Neural progenitor cell (in vitro differentiated cells): ENCODE data around the gene NOPCHAP1. TPM values are rescaled to one million over a fixed set of nuclear protein-coding genes. Genes with fewer than 3 reads are reported as not detected.

ENCODE experiments used
- DNase-seq: peaks from one replicate; pipeline ENCODE4 v3.0.0-alpha.2; 2016; ENCODE audit warnings: low spot score
- H2AFZ ChIP-seq: fragments of 200-600 bp; sonication (generic); replicated peaks from 2 replicates; pipeline ENCODE4 v1.6.1; 2016; ENCODE audit warnings: antibody characterized with exemption
- H3F3A ChIP-seq: fragments of 200-600 bp; sonication (generic); 2 replicates; pipeline ENCODE4 v1.6.1; 2016; ENCODE audit warnings: antibody characterized with exemption, low read depth
- H3K27ac ChIP-seq: fragments of 200-600 bp; sonication (generic); 2 replicates; pipeline ENCODE4 v1.5.1; 2016; ENCODE audit warnings: mild to moderate bottlenecking
- H3K27me3 ChIP-seq: fragments of 200-600 bp; sonication (generic); 2 replicates; pipeline ENCODE4 v1.6.1; 2016; ENCODE audit warnings: mild to moderate bottlenecking, moderate library complexity
- H3K36me3 ChIP-seq: fragments of 200-600 bp; sonication (generic); 2 replicates; pipeline ENCODE4 v1.5.1; 2016
- H3K4me1 ChIP-seq: fragments of 200-600 bp; sonication (generic); 2 replicates; pipeline ENCODE4 v1.6.1; 2016; ENCODE audit warnings: mixed run types
- H3K4me2 ChIP-seq: fragments of 200-600 bp; sonication (generic); 2 replicates; pipeline ENCODE4 v1.6.1; 2016
- H3K4me3 ChIP-seq: fragments of 200-600 bp; sonication (generic); 2 replicates; pipeline ENCODE4 v1.5.1; 2016
- H3K79me2 ChIP-seq: fragments of 200-600 bp; sonication (generic); 2 replicates; pipeline ENCODE4 v1.6.1; 2016; ENCODE audit warnings: low read depth
- H3K9ac ChIP-seq: fragments of 200-600 bp; sonication (generic); 2 replicates; pipeline ENCODE4 v1.6.1; 2016
- H3K9me3 ChIP-seq: fragments of 200-600 bp; sonication (generic); 2 replicates; pipeline ENCODE4 v1.5.1; 2016; ENCODE audit warnings: low read depth
- H4K20me1 ChIP-seq: fragments of 200-600 bp; sonication (generic); 2 replicates; pipeline ENCODE4 v1.6.1; 2016; ENCODE audit warnings: low read depth
- H3K27ac Mint-ChIP-seq: 3 replicates; pipeline ENCODE4 v1.8.0; 2021; ENCODE audit warnings: mixed read lengths
- H3K27me3 Mint-ChIP-seq: 2 replicates; pipeline ENCODE4 v1.8.0; 2022; ENCODE audit warnings: low read depth, mild to moderate bottlenecking, inconsistent platforms, moderate library complexity, mixed read lengths; ENCODE audit not compliant: insufficient read depth
- H3K36me3 Mint-ChIP-seq: 3 replicates; pipeline ENCODE4 v1.8.0; 2021; ENCODE audit warnings: mixed read lengths
- H3K4me1 Mint-ChIP-seq: 3 replicates; pipeline ENCODE4 v1.8.0; 2021; ENCODE audit warnings: mixed read lengths
- H3K4me3 Mint-ChIP-seq: 3 replicates; pipeline ENCODE4 v1.8.0; 2021; ENCODE audit warnings: mild to moderate bottlenecking, moderate library complexity, mixed read lengths
- H3K9me3 Mint-ChIP-seq: 3 replicates; pipeline ENCODE4 v1.8.0; 2020; ENCODE audit warnings: mixed read lengths
- CTCF ChIP-seq: fragments of 200-600 bp; sonication (generic); IDR thresholded peaks from 2 replicates; pipeline ENCODE4 v1.5.1; 2017; ENCODE audit warnings: antibody characterized with exemption, mild to moderate bottlenecking
- EZH2 ChIP-seq: fragments of 200-600 bp; sonication (generic); IDR thresholded peaks from 2 replicates; pipeline ENCODE4 v1.6.1; 2017; ENCODE audit warnings: antibody characterized with exemption, mild to moderate bottlenecking, moderate library complexity
- EZH2phosphoT487 ChIP-seq: fragments of 200-600 bp; sonication (generic); IDR thresholded peaks from 2 replicates; pipeline ENCODE4 v1.6.1; 2017; ENCODE audit warnings: antibody characterized with exemption
- total RNA-seq: library from RNA; depleted of rRNA; stranded (reverse); fragments of >200 nt; gene quantifications from 2 replicates; pipeline ENCODE4 v1.2.3, GENCODE V29; 2015; ENCODE audit warnings: low replicate concordance

Gene NOPCHAP1
- total RNA-seq, 1 donor from 2014 or later, result 8.6 TPM

GRCh38 chr12:104955703-104956102 lies 30.4 kb upstream of the NOPCHAP1 start:
- no peak overlapping the region for H3K27ac ChIP-seq
- H3K27me3 ChIP-seq, result peaks cover 64% of the 10 kb centered on the region
- H3K4me2 ChIP-seq, result no peak overlapping the region
- Mint-ChIP-seq H3K27ac (no peak overlapping the region), H3K4me3 (no peak overlapping the region), H3K9me3 (no peaks in the 10 kb centered on the region), H3K4me1 (peaks cover 22% of the 10 kb centered on the region), H3K27me3 (peaks cover 18% of the 10 kb centered on the region), H3K36me3 (peaks cover 2% of the 10 kb centered on the region)
- no peak overlapping the region for H2AFZ ChIP-seq
- no peaks in the 10 kb centered on the region for H3K36me3 ChIP-seq
- no peak overlapping the region for H3K4me3 ChIP-seq
- no peaks in the 10 kb centered on the region for H3K4me1 ChIP-seq
- DNase-seq, result no peak
- no peaks in the 10 kb centered on the region for H3K79me2 ChIP-seq
- no peak for TF ChIP-seq EZH2
- no peak for TF ChIP-seq CTCF
- no peak for TF ChIP-seq EZH2phosphoT487
- no peaks in the 10 kb centered on the region for H4K20me1 ChIP-seq
- no peaks in the 10 kb centered on the region for H3K9me3 ChIP-seq
- H3K9ac ChIP-seq, result no peak overlapping the region
- H3F3A ChIP-seq, result no peaks in the 10 kb centered on the region

- H3K4me1 Mint-ChIP-seq, result peaks cover 24% of the 10 kb centered on the region
- no peak for DNase-seq
- no peak for TF ChIP-seq CTCF
- no peak for TF ChIP-seq EZH2
- no peak for TF ChIP-seq EZH2phosphoT487
- peak overlapping the region; percentile 8 for H3K27ac Mint-ChIP-seq
- H3K4me3 Mint-ChIP-seq, result peak overlapping the region; percentile 90
- Histone ChIP-seq H3K79me2 (no peaks in the 10 kb centered on the region), H2AFZ (peak overlapping the region; percentile 100), H3K4me2 (peak overlapping the region; percentile 82), H3K4me3 (peak overlapping the region; percentile 91), H3K27me3 (peaks cover 64% of the 10 kb centered on the region), H3F3A (no peaks in the 10 kb centered on the region), H3K4me1 (no peaks in the 10 kb centered on the region), H3K36me3 (no peaks in the 10 kb centered on the region), H3K9me3 (no peaks in the 10 kb centered on the region), H4K20me1 (no peaks in the 10 kb centered on the region), H3K9ac (no peak overlapping the region), H3K27ac (no peak overlapping the region)
- H3K9me3 Mint-ChIP-seq, result no peaks in the 10 kb centered on the region
- peaks cover 2% of the 10 kb centered on the region for H3K36me3 Mint-ChIP-seq
- peaks cover 18% of the 10 kb centered on the region for H3K27me3 Mint-ChIP-seq
These were observed 29.0 kb upstream of the NOPCHAP1 start for GRCh38 chr12:104956870-104957718.

- no peaks in the 10 kb centered on the region for H3K4me1 ChIP-seq
- H3K9me3 ChIP-seq, result no peaks in the 10 kb centered on the region
- no peak overlapping the region for H3K27ac Mint-ChIP-seq
- H3K79me2 ChIP-seq, result no peaks in the 10 kb centered on the region
- H3K4me1 Mint-ChIP-seq, result peaks cover 27% of the 10 kb centered on the region
- peak overlapping the region; percentile 91 for H3K4me3 ChIP-seq
- H3K27me3 ChIP-seq, result peaks cover 64% of the 10 kb centered on the region
- H3K36me3 Mint-ChIP-seq, result peaks cover 2% of the 10 kb centered on the region
- peak overlapping the region; percentile 100 for H2AFZ ChIP-seq
- H3K4me2 ChIP-seq, result peak overlapping the region; percentile 82
- no peak overlapping the region for H3K9ac ChIP-seq
- peak overlapping the region; percentile 90 for H3K4me3 Mint-ChIP-seq
- peak; percentile 42 for TF ChIP-seq EZH2
- no peak for TF ChIP-seq CTCF
- no peaks in the 10 kb centered on the region for H3K36me3 ChIP-seq
- no peak for DNase-seq
- H3F3A ChIP-seq, result no peaks in the 10 kb centered on the region
- no peak overlapping the region for H3K27ac ChIP-seq
- no peaks in the 10 kb centered on the region for H3K9me3 Mint-ChIP-seq
- peaks cover 18% of the 10 kb centered on the region for H3K27me3 Mint-ChIP-seq
- no peaks in the 10 kb centered on the region for H4K20me1 ChIP-seq
These were observed 28.5 kb upstream of the NOPCHAP1 start for GRCh38 chr12:104957719-104958000.
